IMR-90 (cell line): ENCODE measurements around the gene AP1S1.

Experiments used
- BHLHE40 ChIP-seq: fragments of 150-350 bp; IDR thresholded peaks from 2 replicates; pipeline ENCODE4 v1.6.1; 2016; ENCODE audit warnings: mild to moderate bottlenecking, low read depth, low read length
- ELK1 ChIP-seq: fragments of 150-350 bp; IDR thresholded peaks from 2 replicates; pipeline ENCODE4 v1.6.1; 2016; ENCODE audit warnings: low read depth, mild to moderate bottlenecking, low read length, moderate library complexity, borderline replicate concordance
- MAFK ChIP-seq: IDR thresholded peaks from 2 replicates; pipeline ENCODE4 v1.6.1; 2012; ENCODE audit warnings: low read depth, low read length, improper control_type of control experiment
- RAD21 ChIP-seq: IDR thresholded peaks from 2 replicates; pipeline ENCODE4 v1.6.1; 2012; ENCODE audit warnings: low read length, improper control_type of control experiment
- TF ChIP-seq, protein P1 (sequence below): conservative IDR thresholded peaks from 2 replicates; pipeline ENCODE4 v1.5.1; 2012; ENCODE audit warnings: mild to moderate bottlenecking, low read depth, low read length, improper control_type of control experiment

DNA sequence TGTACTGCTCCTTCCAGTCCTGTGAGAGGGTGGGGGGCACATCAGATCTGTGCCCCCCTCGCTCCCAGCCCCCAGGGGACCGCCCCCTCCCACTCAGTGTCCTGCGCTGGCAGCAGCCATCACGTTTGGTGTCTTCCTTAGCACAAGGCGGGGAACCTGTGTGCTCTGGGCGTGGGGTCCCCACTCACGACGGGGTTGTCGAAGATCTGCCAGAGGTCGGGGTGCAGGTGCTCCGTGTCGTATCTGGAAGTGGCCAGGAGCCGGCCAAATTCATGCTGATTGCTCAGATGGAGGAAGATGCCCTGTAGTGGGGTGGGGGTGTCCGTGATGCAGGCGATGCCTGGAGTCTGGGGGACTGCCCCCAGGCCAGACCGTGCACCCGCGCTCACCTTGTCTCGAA lies 55.9 kb downstream of the AP1S1 start:
- no peak for TF ChIP-seq RAD21
- no peak for TF ChIP-seq MAFK
- TF ChIP-seq, protein P1, sequence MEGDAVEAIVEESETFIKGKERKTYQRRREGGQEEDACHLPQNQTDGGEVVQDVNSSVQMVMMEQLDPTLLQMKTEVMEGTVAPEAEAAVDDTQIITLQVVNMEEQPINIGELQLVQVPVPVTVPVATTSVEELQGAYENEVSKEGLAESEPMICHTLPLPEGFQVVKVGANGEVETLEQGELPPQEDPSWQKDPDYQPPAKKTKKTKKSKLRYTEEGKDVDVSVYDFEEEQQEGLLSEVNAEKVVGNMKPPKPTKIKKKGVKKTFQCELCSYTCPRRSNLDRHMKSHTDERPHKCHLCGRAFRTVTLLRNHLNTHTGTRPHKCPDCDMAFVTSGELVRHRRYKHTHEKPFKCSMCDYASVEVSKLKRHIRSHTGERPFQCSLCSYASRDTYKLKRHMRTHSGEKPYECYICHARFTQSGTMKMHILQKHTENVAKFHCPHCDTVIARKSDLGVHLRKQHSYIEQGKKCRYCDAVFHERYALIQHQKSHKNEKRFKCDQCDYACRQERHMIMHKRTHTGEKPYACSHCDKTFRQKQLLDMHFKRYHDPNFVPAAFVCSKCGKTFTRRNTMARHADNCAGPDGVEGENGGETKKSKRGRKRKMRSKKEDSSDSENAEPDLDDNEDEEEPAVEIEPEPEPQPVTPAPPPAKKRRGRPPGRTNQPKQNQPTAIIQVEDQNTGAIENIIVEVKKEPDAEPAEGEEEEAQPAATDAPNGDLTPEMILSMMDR, result no peak
- TF ChIP-seq ELK1, result no peak
- no peak for TF ChIP-seq BHLHE40
